ENCODE data around the gene ARSI. TPM values are rescaled to one million over a fixed set of nuclear protein-coding genes. Genes with fewer than 3 reads are reported as not detected.

Gene ARSI
- total RNA-seq, 1 donor: 4.7 TPM

DNA sequence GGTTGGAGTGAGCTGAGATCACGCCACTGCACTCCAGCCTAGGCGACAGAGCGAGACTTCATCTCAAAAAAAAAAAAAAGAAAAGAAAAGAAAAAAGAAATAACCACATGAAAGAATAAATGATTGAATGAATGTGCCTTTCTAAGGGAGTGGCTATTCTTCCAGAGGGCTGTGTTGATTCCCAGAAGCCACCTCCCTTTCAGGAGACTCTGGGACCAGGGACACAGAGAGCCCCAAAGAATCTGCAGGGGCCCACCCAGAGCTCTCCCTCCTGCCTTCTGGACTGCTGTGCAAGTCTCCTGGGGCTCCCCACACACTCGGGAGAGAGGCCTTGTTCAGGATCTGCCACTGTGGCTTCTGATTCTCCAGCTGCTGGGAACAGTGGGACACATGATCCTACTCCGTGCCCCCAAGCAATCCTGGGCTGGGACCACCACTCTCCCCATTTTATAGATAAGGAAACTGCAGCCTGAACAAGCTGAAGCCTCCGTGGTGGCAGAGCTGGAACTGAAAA lies 36.8 kb downstream of the ARSI start:
- Histone ChIP-seq H3K27ac (ENCODE audit: low read depth, low read length) (no peak overlapping the region), H4K20me1 (ENCODE audit: insufficient read depth, low read length) (no peaks in the 10 kb centered on the region), H3K36me3 (ENCODE audit: insufficient read depth, low read length) (no peaks in the 10 kb centered on the region), H3K27me3 (ENCODE audit: insufficient read depth, low read length) (no peaks in the 10 kb centered on the region), H3K79me2 (ENCODE audit: insufficient read depth, low read length) (no peaks in the 10 kb centered on the region), H3K4me3 (ENCODE audit: insufficient read depth, low read length) (no peak overlapping the region), H3K4me2 (ENCODE audit: insufficient read depth, low read length) (no peak overlapping the region), H3K9me3 (ENCODE audit: low read depth, low read length) (no peaks in the 10 kb centered on the region), H3K4me1 (ENCODE audit: insufficient read depth, low read length) (peaks cover 26% of the 10 kb centered on the region), H2AFZ (ENCODE audit: low read length) (no peak overlapping the region)
- TF ChIP-seq, protein P1, sequence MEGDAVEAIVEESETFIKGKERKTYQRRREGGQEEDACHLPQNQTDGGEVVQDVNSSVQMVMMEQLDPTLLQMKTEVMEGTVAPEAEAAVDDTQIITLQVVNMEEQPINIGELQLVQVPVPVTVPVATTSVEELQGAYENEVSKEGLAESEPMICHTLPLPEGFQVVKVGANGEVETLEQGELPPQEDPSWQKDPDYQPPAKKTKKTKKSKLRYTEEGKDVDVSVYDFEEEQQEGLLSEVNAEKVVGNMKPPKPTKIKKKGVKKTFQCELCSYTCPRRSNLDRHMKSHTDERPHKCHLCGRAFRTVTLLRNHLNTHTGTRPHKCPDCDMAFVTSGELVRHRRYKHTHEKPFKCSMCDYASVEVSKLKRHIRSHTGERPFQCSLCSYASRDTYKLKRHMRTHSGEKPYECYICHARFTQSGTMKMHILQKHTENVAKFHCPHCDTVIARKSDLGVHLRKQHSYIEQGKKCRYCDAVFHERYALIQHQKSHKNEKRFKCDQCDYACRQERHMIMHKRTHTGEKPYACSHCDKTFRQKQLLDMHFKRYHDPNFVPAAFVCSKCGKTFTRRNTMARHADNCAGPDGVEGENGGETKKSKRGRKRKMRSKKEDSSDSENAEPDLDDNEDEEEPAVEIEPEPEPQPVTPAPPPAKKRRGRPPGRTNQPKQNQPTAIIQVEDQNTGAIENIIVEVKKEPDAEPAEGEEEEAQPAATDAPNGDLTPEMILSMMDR (IDR thresholded peaks at IDR 0.05; ENCODE audit: extremely low read depth, low read depth, low read length): no peak
- peak; percentile 44 for DNase-seq (ENCODE audit: insufficient read length, low spot score, missing footprints)

DNA sequence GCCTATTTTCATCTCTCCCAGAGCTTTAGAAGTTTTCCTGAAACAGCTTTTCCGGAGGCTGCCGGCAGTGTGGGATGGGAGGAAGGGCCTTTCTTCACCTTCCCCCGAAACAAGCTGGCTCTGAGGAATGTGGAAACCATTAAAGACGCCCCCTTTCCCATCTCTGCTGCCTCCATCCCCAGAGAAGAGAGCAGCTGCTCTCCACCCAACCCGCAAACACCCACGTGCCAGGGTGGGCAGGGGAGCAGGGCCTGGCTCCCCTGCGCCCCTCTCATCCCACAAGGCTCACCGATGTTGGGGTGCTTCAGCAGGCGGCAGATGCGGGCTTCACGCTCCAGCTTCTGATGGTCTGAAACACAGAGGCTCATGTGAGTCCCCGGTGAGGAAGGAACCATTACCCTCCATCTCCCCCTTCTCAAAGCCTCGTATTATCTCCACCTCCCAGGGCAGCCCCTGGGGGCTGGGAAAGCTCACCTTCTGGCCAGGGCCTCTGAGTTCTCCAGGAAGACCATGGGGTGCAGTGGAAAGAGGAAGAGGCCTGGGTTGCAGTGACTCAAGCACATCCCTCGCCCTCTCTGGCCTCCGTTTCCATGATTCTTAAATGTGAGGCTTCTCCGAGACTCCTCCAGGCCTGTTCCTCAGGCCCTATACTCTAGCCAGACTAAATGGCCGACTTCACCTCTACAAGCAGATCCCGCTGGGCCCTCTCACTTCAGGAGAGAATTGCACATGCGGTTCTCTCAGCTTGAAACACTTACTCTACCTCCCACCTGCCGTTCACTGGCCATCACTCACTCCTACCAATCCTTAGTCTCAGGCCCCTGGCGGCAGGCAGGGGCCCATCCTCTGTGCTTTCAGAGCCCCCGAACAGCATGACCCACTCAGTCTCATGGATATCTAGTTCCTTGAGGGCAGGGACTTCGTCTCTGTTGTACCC lies 37.8 kb downstream of the ARSI start:
- TF ChIP-seq, protein P1 (IDR thresholded peaks at IDR 0.05; ENCODE audit: extremely low read depth, low read depth, low read length): no peak
- Histone ChIP-seq H3K36me3 (ENCODE audit: insufficient read depth, low read length) (no peaks in the 10 kb centered on the region), H3K27ac (ENCODE audit: low read depth, low read length) (peak overlapping the region; percentile 38), H3K4me3 (ENCODE audit: insufficient read depth, low read length) (no peak overlapping the region), H3K4me1 (ENCODE audit: insufficient read depth, low read length) (peaks cover 23% of the 10 kb centered on the region), H3K27me3 (ENCODE audit: insufficient read depth, low read length) (no peaks in the 10 kb centered on the region), H4K20me1 (ENCODE audit: insufficient read depth, low read length) (no peaks in the 10 kb centered on the region), H2AFZ (ENCODE audit: low read length) (no peak overlapping the region), H3K4me2 (ENCODE audit: insufficient read depth, low read length) (no peak overlapping the region), H3K79me2 (ENCODE audit: insufficient read depth, low read length) (no peaks in the 10 kb centered on the region), H3K9me3 (ENCODE audit: low read depth, low read length) (no peaks in the 10 kb centered on the region)
- peak; percentile 41 for DNase-seq (ENCODE audit: insufficient read length, low spot score, missing footprints)

DNA sequence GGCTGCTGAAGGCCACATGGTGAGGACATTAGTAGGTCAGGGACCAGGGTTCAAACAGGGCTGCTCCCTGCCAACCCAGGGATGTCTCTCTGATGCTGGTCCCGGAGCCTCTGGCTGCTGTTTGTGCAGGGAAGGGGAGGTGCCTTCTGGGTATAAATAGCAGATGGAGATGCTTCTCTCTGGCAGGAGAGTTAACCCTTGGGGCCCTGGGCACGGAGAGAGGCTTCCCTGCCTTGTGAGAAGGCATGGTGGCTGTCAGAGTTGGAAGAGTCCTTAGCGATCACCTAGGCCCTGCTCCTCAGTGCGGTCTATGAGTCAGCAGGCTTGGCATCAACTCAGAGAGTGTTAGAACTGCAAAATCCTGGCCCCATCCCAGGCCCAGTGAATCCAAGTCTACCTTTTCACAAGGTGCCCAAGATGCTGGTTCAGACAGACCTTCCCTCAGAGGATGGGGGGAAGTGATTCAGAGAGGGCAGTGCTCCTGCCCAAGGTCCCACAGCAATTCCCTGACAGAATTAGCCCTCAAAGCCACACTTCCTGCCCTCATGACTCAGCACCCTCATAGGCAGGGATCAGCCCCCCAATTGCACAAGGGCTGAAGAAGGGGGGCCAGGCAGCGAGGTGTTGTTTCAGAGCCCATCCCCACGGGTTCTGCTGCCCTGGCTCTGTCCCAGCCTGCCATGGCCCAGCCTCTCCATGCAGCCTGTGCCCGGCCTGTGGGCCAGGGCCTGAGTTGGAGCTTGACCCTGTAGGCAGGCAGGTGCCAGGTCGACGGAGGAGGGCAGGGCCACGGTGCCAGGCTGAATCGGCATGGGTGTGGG lies 38.7 kb downstream of the ARSI start:
- Histone ChIP-seq H3K27ac (ENCODE audit: low read depth, low read length) (peak overlapping the region; percentile 38), H3K4me3 (ENCODE audit: insufficient read depth, low read length) (peak overlapping the region; percentile 28), H3K27me3 (ENCODE audit: insufficient read depth, low read length) (no peaks in the 10 kb centered on the region), H3K36me3 (ENCODE audit: insufficient read depth, low read length) (no peaks in the 10 kb centered on the region), H3K4me1 (ENCODE audit: insufficient read depth, low read length) (peaks cover 23% of the 10 kb centered on the region), H4K20me1 (ENCODE audit: insufficient read depth, low read length) (no peaks in the 10 kb centered on the region), H3K4me2 (ENCODE audit: insufficient read depth, low read length) (peak overlapping the region; percentile 16), H2AFZ (ENCODE audit: low read length) (peak overlapping the region; percentile 0), H3K79me2 (ENCODE audit: insufficient read depth, low read length) (no peaks in the 10 kb centered on the region), H3K9me3 (ENCODE audit: low read depth, low read length) (no peaks in the 10 kb centered on the region)
- TF ChIP-seq, protein P1 (IDR thresholded peaks at IDR 0.05; ENCODE audit: extremely low read depth, low read depth, low read length): no peak
- peak; percentile 96 for DNase-seq (ENCODE audit: insufficient read length, low spot score, missing footprints)

All from osteoblast (primary cell).